ENCODE results near the gene TMSB4X. TPM values are rescaled to one million over a fixed set of nuclear protein-coding genes. Genes with fewer than 3 reads are reported as not detected.

TMSB4X gene
- total RNA-seq: 1,000 to 10,000 TPM; 1,261 to 2,736 (median 1,532) TPM

DNA sequence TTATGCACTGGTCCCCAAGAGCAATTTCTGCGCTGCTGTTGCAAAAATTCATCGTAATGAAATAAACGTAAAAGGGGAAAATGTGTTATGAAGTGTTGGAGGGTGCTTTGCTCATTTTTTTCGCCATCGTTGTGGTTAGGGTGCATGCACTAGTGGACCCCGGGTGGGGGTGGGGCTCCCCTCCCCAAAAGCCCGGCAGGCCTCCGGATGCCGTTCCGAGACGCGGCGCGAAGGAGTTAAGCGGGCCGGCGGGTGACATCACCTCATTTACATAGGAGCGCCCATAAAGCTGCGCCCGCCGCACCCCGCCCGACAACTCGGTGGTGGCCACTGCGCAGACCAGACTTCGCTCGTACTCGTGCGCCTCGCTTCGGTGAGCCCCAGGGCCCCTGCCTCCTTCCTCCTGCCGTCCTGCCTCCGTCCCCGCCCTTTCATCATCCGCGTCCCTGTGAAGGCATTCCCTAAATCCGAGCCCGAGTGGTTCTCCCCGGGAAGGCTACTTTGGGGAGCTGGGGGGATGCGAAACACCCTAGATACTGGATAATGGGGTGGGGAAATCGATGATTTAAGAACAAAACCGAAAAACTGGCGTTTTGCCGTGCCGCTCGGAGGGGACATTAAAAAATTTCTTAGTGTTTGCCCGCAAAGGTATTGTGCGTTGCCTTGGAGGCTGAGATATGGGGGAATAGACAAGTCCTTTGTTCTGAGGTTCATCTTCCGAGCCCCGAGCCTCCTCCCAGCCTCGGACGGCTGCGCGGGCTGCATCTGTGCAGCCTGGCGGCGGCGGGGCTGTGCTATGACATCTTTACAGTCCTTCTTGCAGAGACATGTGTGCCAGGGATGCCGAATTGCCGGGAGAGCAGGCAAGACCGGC, at the start of gene TMSB4X:
TMSB4X (plus strand) TSS at position 315 of the 874 bp plus-strand sequence.
- H3K4me3 ChIP-seq (ENCODE audit: low read depth, poor library complexity, severe bottlenecking): peak within 1 kb of the TSS; percentile 65
- intact Hi-C loops (cut with DNase I; ENCODE audit: low total_unique reads): no loop called here
- WGBS, 2 donors: 2 to 32% methylated on average over 33 to 60 of the region's 60 CpGs
- TF ChIP-seq POLR2A (IDR thresholded peaks at IDR 0.05): peak in 1 of 2 donors; percentile 94
- TF ChIP-seq, protein P1, sequence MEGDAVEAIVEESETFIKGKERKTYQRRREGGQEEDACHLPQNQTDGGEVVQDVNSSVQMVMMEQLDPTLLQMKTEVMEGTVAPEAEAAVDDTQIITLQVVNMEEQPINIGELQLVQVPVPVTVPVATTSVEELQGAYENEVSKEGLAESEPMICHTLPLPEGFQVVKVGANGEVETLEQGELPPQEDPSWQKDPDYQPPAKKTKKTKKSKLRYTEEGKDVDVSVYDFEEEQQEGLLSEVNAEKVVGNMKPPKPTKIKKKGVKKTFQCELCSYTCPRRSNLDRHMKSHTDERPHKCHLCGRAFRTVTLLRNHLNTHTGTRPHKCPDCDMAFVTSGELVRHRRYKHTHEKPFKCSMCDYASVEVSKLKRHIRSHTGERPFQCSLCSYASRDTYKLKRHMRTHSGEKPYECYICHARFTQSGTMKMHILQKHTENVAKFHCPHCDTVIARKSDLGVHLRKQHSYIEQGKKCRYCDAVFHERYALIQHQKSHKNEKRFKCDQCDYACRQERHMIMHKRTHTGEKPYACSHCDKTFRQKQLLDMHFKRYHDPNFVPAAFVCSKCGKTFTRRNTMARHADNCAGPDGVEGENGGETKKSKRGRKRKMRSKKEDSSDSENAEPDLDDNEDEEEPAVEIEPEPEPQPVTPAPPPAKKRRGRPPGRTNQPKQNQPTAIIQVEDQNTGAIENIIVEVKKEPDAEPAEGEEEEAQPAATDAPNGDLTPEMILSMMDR (IDR thresholded peaks at IDR 0.05): no peak
- DNase-seq (ENCODE audit: low spot score in 2 of 2): peak; percentile 79 to 97

- no peak overlapping the region for H3K4me3 ChIP-seq (ENCODE audit: low read depth, poor library complexity, severe bottlenecking)
- intact Hi-C loops (cut with DNase I; ENCODE audit: low total_unique reads): no loop called here
- no peak for TF ChIP-seq POLR2A (IDR thresholded peaks at IDR 0.05)
- TF ChIP-seq, protein P1 (IDR thresholded peaks at IDR 0.05): no peak
- no peak for DNase-seq (ENCODE audit: low spot score in 2 of 2)
- WGBS, 2 donors: 71 to 86% methylated on average over 4 of the region's 4 CpGs
Observed at GRCh38 chrX:12929701-12930100, 45.2 kb upstream of the TMSB4X start.

- DNase-seq (ENCODE audit: low spot score in 2 of 2): no peak
Observed at GRCh38 chrX:12930150-12930549, 44.8 kb upstream of the TMSB4X start.

GRCh38 chrX:12932244-12932643, 42.7 kb upstream of the TMSB4X start:
- intact Hi-C loops (cut with DNase I; ENCODE audit: low total_unique reads): no loop called here
- 79 to 88% methylated on average over 1 of the region's 1 CpG for WGBS, 2 donors
- TF ChIP-seq, protein P1 (IDR thresholded peaks at IDR 0.05): no peak
- no peak for TF ChIP-seq POLR2A (IDR thresholded peaks at IDR 0.05)
- no peak overlapping the region for H3K4me3 ChIP-seq (ENCODE audit: low read depth, poor library complexity, severe bottlenecking)
- no peak for DNase-seq (ENCODE audit: low spot score in 2 of 2)

More at GRCh38 chrX:12930150-12930549, 44.8 kb upstream of the TMSB4X start:
- no peak for TF ChIP-seq POLR2A (IDR thresholded peaks at IDR 0.05)
- TF ChIP-seq, protein P1 (IDR thresholded peaks at IDR 0.05): no peak
- WGBS, 2 donors: 86 to 91% methylated on average over 2 of the region's 2 CpGs
- no peak overlapping the region for H3K4me3 ChIP-seq (ENCODE audit: low read depth, poor library complexity, severe bottlenecking)
- intact Hi-C loops (cut with DNase I; ENCODE audit: low total_unique reads): no loop called here

DNA sequence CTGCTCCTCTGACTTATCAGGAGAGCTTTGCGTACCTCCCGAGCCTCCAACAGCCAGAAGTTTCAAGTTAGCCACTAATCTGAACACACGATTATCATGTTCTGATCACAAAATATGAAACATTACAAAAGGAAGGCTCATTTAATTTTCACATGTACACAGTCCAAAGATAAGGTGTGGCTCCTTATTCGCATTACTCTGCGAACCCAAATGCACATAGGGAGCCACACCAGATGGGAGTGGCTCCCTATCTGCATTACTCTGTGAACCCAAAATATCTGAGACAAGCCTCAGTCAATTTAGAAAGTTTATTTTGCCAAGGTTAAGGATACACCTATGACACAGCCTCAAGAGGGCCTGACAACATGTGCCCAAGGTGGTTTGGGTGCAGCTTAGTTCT, 40.1 kb upstream of the TMSB4X start:
- no peak for TF ChIP-seq POLR2A (IDR thresholded peaks at IDR 0.05)
- TF ChIP-seq, protein P1 (IDR thresholded peaks at IDR 0.05): no peak
- no peak overlapping the region for H3K4me3 ChIP-seq (ENCODE audit: low read depth, poor library complexity, severe bottlenecking)
- WGBS, 2 donors: 79% methylated on average over 5 of the region's 5 CpGs
- no peak for DNase-seq (ENCODE audit: low spot score in 2 of 2)
- intact Hi-C loops (cut with DNase I; ENCODE audit: low total_unique reads): no loop called here
